CD8-positive, alpha-beta memory T cell (primary cell): ENCODE data around the gene ABAT. TPM values are rescaled to one million over a fixed set of nuclear protein-coding genes. Genes with fewer than 3 reads are reported as not detected.
A peak's percentile ranks its signal among the peaks of the same experiment; 100 is the strongest.

Source experiments
- CTCF ChIA-PET: fragments of 350-600 bp; sonication (Branson Sonifier 250); formaldehyde crosslinking; loops from one replicate; lab custom pipeline; 2021; ENCODE audit warnings: antibody characterized with exemption; lab: Charles Lee
- POLR2A ChIA-PET: fragments of 350-600 bp; sonication (Branson Sonifier 250); formaldehyde crosslinking; loops from one replicate; lab custom pipeline; 2021; ENCODE audit warnings: antibody characterized with exemption; lab: Charles Lee
- DNase-seq, 5 donors: peaks; one replicate each; pipeline versions ENCODE4 v3.0.0 to v3.0.0-alpha.2; 2020 to 2022; ENCODE audit warnings: mixed read lengths in 1 of 5
- H3K27ac ChIP-seq: one replicate; pipeline ENCODE4 v1.7.0; 2013; ENCODE audit warnings: low read depth, mild to moderate bottlenecking, low read length, moderate library complexity
- H3K27me3 ChIP-seq: 2 replicates; pipeline ENCODE4 v1.7.0; 2013; ENCODE audit warnings: low read length, mild to moderate bottlenecking; ENCODE audit not compliant: insufficient read depth, poor library complexity, severe bottlenecking
- H3K36me3 ChIP-seq: 2 replicates; pipeline ENCODE4 v1.7.0; 2013; ENCODE audit warnings: mild to moderate bottlenecking, low read length, moderate library complexity; ENCODE audit not compliant: insufficient read depth
- H3K4me1 ChIP-seq: 2 replicates; pipeline ENCODE4 v1.7.0; 2013; ENCODE audit warnings: mild to moderate bottlenecking, low read length, moderate library complexity; ENCODE audit not compliant: insufficient read depth
- H3K4me3 ChIP-seq: 2 replicates; pipeline ENCODE4 v1.7.0; 2013; ENCODE audit warnings: mild to moderate bottlenecking, low read length
- H3K9me3 ChIP-seq: 2 replicates; pipeline ENCODE4 v1.7.0; 2013; ENCODE audit warnings: mild to moderate bottlenecking, low read length
- H3K27ac Mint-ChIP-seq, 8 donors: one replicate each; pipeline ENCODE4 v1.8.0; 2020 to 2021; ENCODE audit warnings: mixed read lengths in 8 of 8, mild to moderate bottlenecking in 6 of 8, inconsistent platforms in 3 of 8, moderate library complexity in 3 of 8
- H3K27me3 Mint-ChIP-seq, 2 donors: one replicate each; pipeline ENCODE4 v1.8.0; 2020 to 2021; ENCODE audit warnings: mixed read lengths in 2 of 2, mild to moderate bottlenecking in 1 of 2, moderate library complexity in 1 of 2
- H3K36me3 Mint-ChIP-seq, 3 donors: one replicate each; pipeline ENCODE4 v1.8.0; 2020 to 2021; ENCODE audit warnings: mixed read lengths in 3 of 3, inconsistent platforms in 1 of 3, mild to moderate bottlenecking in 1 of 3
- H3K4me1 Mint-ChIP-seq, 3 donors: one replicate each; pipeline ENCODE4 v1.8.0; 2020 to 2021; ENCODE audit warnings: mixed read lengths in 3 of 3, inconsistent platforms in 1 of 3, mild to moderate bottlenecking in 1 of 3
- H3K4me3 Mint-ChIP-seq, 7 donors: one replicate each; pipeline ENCODE4 v1.8.0; 2020 to 2021; ENCODE audit warnings: mixed read lengths in 7 of 7, mild to moderate bottlenecking in 6 of 7, moderate library complexity in 4 of 7, inconsistent platforms in 2 of 7
- H3K9me3 Mint-ChIP-seq, 5 donors: one replicate each; pipeline ENCODE4 v1.8.0; 2020 to 2022; ENCODE audit warnings: mixed read lengths in 5 of 5, mild to moderate bottlenecking in 3 of 5, moderate library complexity in 2 of 5, inconsistent platforms in 1 of 5
- polyA plus RNA-seq: library from polyadenylated mRNA; unstranded; fragments of 300-500 nt; fragmentation: Illumina TruSeq; gene quantifications from one replicate; pipeline ENCODE4 v1.2.3, GENCODE V29; 2021
- total RNA-seq, 2 experiments: library from RNA; stranded (reverse); gene quantifications; one replicate each; pipeline ENCODE4 v1.2.3, GENCODE V29; 2021

The ABAT gene
- total and polyA plus RNA-seq, 3 experiments from 2014 or later = 3.0 to 10.1 (median 9.8) TPM

DNA sequence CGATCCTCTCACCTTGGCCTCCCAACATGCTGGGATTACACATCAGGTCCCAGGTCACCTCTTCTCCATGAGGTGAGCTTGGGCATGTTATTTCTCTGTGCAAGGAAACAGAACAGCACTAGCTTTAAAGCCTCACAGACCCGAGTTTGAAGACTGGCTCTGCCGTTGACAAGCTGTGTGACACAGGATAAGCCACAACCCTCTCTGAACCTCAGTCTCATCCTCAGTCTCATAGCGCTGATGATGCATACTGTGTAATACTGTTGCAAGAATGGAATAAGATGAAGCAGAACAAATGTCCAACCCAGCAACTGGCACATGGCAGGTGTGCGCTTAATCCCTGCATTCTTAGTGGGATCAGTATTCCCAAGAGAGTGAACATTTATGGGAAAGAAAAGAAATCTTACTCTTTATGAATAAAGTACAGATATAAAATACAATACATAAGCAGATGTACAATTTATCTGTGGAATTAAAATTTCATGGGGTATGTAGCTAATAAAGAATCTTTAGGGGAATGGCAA lies 43.5 kb downstream of the ABAT start:
- Histone ChIP-seq H3K27me3 (no peaks in the 10 kb centered on the region), H3K4me3 (no peak overlapping the region), H3K36me3 (no peaks in the 10 kb centered on the region), H3K27ac (no peak overlapping the region), H3K4me1 (no peaks in the 10 kb centered on the region), H3K9me3 (no peaks in the 10 kb centered on the region)
- H3K36me3 Mint-ChIP-seq = peaks cover 8 to 35% (median 29%) of the 10 kb centered on the region in 3 donors
- peaks cover 0 to 6% (median 0%) of the 10 kb centered on the region in 5 donors for H3K9me3 Mint-ChIP-seq
- ChIA-PET CTCF (no interaction called here), POLR2A (no interaction called here)
- no peak overlapping the region for H3K4me3 Mint-ChIP-seq
- no peaks in the 10 kb centered on the region for H3K4me1 Mint-ChIP-seq
- DNase-seq = no peak
- H3K27me3 Mint-ChIP-seq = peaks cover 0 to 2% of the 10 kb centered on the region in 2 donors
- H3K27ac Mint-ChIP-seq = no peak overlapping the region

DNA sequence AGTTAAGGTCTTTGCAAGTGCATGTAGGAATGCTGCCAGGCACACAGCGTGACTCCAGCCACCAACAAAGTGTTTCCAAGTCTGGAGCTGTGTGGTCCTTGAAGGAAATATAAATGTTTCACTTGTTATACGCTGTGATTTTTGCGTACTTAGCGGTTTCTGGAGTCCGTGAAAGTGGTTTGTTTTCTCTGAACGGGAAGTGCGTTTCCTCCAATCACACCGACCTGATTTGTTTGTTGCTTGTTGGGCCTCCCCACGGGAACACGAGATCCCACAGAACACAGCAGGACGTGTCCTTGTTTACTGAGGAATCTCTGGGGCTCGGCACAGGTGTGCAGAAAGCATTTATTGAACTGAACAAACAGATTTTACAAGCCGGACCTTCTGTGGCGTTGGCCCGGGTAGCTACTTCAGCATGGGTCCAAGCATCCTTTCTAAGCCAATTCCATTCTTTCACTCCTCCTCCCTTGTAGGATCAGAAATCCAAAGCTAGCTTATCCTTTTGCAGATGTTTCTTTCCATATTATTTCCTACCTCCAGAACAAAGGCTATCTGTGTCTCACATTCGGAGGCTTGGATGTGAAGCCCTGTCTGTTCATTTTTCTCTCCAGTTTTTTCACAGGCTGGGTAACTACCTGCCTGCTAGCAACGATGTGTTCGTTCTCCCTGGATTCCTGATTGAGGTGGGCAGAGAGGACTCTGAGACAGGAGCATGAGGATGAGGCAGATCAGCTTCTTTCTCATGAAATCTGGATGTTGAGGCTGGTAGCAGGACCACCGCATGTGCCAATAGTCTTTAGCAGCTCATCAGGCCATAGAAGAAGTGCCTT lies 44.6 kb downstream of the ABAT start:
- no peak for DNase-seq
- peaks cover 0 to 6% (median 0%) of the 10 kb centered on the region in 5 donors for H3K9me3 Mint-ChIP-seq
- H3K27ac ChIP-seq = no peak overlapping the region
- no peak overlapping the region for H3K4me3 Mint-ChIP-seq
- peaks cover 5 to 30% (median 25%) of the 10 kb centered on the region in 3 donors for H3K36me3 Mint-ChIP-seq
- H3K36me3 ChIP-seq = no peaks in the 10 kb centered on the region
- no peak overlapping the region for H3K4me3 ChIP-seq
- no peak overlapping the region for H3K27ac Mint-ChIP-seq
- no peaks in the 10 kb centered on the region for H3K9me3 ChIP-seq
- POLR2A ChIA-PET = no interaction called here
- no peaks in the 10 kb centered on the region for H3K4me1 ChIP-seq
- H3K4me1 Mint-ChIP-seq = no peaks in the 10 kb centered on the region
- peaks cover 0 to 2% of the 10 kb centered on the region in 2 donors for H3K27me3 Mint-ChIP-seq
- no peaks in the 10 kb centered on the region for H3K27me3 ChIP-seq
- CTCF ChIA-PET = no interaction called here

DNA sequence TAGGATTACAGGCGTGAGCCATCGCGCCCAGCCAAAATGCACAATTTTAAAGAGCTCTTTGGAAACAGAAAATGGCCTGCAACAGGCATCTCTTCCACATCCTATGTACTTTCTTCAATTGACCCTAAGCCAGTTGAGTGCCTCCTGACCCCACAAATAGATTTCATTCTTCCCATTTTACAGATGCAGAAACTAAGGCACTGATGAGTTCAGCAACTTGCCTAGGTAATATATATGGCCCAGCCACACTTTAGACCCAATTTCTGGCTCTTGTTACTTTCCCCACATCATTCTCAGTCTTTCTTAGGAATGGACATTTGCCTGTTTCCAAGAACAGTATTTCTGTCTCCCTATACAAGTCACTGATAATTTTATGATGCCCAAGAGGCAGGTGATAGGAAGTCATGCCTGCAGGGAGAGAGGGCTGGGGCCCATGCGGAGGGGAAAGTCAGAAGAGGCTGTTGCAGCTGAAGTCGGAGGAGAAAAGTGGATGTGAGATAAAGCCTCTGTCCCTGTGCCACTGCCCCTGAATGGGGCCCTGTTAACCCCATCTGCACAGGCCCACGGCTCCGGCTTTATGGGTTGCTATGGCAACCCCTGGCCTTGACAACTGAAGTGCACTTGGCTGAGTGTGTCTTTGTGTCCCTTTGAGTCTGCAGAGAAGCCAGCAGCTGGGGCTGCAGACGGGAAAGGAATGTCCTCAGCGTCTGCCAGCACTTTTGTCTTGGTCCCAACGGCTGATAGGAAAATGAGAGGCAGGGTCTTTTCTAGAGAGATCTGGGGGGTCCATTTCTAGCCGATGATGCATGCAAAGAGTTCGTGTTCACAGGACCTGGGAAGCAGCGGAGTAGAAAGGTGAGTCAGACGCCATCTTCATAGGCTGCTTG lies 45.9 kb downstream of the ABAT start:
- Mint-ChIP-seq H3K27ac (no peak overlapping the region), H3K27me3 (peaks cover 0 to 2% of the 10 kb centered on the region in 2 donors), H3K4me3 (no peak overlapping the region), H3K9me3 (peaks cover 0 to 6% (median 0%) of the 10 kb centered on the region in 5 donors), H3K36me3 (peaks cover 0 to 22% (median 15%) of the 10 kb centered on the region in 3 donors), H3K4me1 (no peaks in the 10 kb centered on the region)
- no peak overlapping the region for H3K4me3 ChIP-seq
- POLR2A ChIA-PET = no interaction called here
- H3K27ac ChIP-seq = no peak overlapping the region
- CTCF ChIA-PET = no interaction called here
- H3K27me3 ChIP-seq = no peaks in the 10 kb centered on the region
- no peaks in the 10 kb centered on the region for H3K36me3 ChIP-seq
- H3K4me1 ChIP-seq = no peaks in the 10 kb centered on the region
- no peak for DNase-seq
- H3K9me3 ChIP-seq = no peaks in the 10 kb centered on the region

GRCh38 chr16:8720967-8721308 lies 46.5 kb downstream of the ABAT start:
- H3K27me3 ChIP-seq = no peaks in the 10 kb centered on the region
- no peak overlapping the region for H3K27ac ChIP-seq
- ChIA-PET CTCF (no interaction called here), POLR2A (no interaction called here)
- Mint-ChIP-seq H3K4me1 (no peaks in the 10 kb centered on the region), H3K27me3 (peaks cover 0 to 2% of the 10 kb centered on the region in 2 donors), H3K27ac (no peak overlapping the region), H3K9me3 (peaks cover 0 to 6% (median 0%) of the 10 kb centered on the region in 5 donors), H3K4me3 (no peak overlapping the region), H3K36me3 (peaks cover 0 to 18% (median 12%) of the 10 kb centered on the region in 3 donors)
- H3K4me1 ChIP-seq = no peaks in the 10 kb centered on the region
- H3K4me3 ChIP-seq = no peak overlapping the region
- H3K36me3 ChIP-seq = no peaks in the 10 kb centered on the region
- no peak for DNase-seq
- no peaks in the 10 kb centered on the region for H3K9me3 ChIP-seq

- POLR2A ChIA-PET = no interaction called here
- Histone ChIP-seq H3K36me3 (no peaks in the 10 kb centered on the region), H3K27ac (no peak overlapping the region), H3K9me3 (no peaks in the 10 kb centered on the region), H3K4me1 (no peaks in the 10 kb centered on the region), H3K4me3 (no peak overlapping the region), H3K27me3 (no peaks in the 10 kb centered on the region)
- no peaks in the 10 kb centered on the region for H3K4me1 Mint-ChIP-seq
- H3K4me3 Mint-ChIP-seq = no peak overlapping the region
- CTCF ChIA-PET = no interaction called here
- no peak for DNase-seq
- peaks cover 0 to 6% (median 0%) of the 10 kb centered on the region in 5 donors for H3K9me3 Mint-ChIP-seq
- H3K27me3 Mint-ChIP-seq = peaks cover 0 to 2% of the 10 kb centered on the region in 2 donors
- no peak overlapping the region for H3K27ac Mint-ChIP-seq
- H3K36me3 Mint-ChIP-seq = peaks cover 0 to 13% (median 9%) of the 10 kb centered on the region in 3 donors
Measured at GRCh38 chr16:8721336-8722024, 47.1 kb downstream of the ABAT start.

- ChIA-PET POLR2A (no interaction called here), CTCF (no interaction called here)
Measured at GRCh38 chr16:8722025-8722348, 47.6 kb downstream of the ABAT start.

DNA sequence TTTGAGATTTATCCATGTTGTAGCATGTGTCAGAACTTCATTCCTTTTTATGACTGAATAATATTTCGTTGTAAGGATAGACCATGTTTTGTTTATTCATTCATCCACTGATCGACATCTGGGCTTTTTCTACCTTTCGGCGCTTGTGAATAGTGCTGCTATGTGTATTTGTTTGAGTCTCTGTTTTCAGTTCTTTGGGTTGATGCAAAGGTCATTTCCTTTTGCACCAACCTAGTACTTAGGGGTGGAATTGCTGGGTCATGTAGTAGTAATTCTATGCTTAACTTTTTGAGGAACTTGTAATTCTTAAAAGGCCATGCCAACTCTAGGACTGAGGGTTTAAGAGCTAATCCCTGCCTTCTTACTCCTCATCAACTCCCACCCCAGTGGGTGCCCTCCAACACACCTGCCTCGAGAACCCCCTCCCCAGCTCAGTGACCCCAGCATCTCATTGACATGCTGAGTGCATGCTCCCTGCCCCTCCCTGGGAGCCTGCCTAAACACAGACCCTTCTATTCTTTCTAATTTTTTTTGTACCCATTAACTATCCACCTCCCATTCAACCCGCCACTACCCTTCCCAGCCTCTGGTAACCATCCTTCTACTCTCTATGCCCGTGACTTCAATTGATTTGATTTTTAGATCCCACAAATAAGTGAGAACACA lies 51.2 kb downstream of the ABAT start:
- Mint-ChIP-seq H3K27me3 (peaks cover 0 to 2% of the 10 kb centered on the region in 2 donors), H3K4me3 (no peak overlapping the region), H3K9me3 (no peaks in the 10 kb centered on the region), H3K4me1 (peaks cover 9 to 15% (median 14%) of the 10 kb centered on the region in 3 donors), H3K36me3 (peaks cover 0 to 2% (median 0%) of the 10 kb centered on the region in 3 donors), H3K27ac (peak overlapping the region in 1 of 8 donors; percentile 12)
- Histone ChIP-seq H3K27me3 (no peaks in the 10 kb centered on the region), H3K4me1 (no peaks in the 10 kb centered on the region), H3K36me3 (no peaks in the 10 kb centered on the region), H3K4me3 (no peak overlapping the region), H3K9me3 (no peaks in the 10 kb centered on the region), H3K27ac (no peak overlapping the region)
- no peak for DNase-seq
- ChIA-PET POLR2A (no interaction called here), CTCF (no interaction called here)

More at GRCh38 chr16:8722025-8722348, 47.6 kb downstream of the ABAT start:
- Histone ChIP-seq H3K4me3 (no peak overlapping the region), H3K9me3 (no peaks in the 10 kb centered on the region), H3K4me1 (no peaks in the 10 kb centered on the region), H3K36me3 (no peaks in the 10 kb centered on the region), H3K27ac (no peak overlapping the region), H3K27me3 (no peaks in the 10 kb centered on the region)
- DNase-seq = no peak
- no peak overlapping the region for H3K27ac Mint-ChIP-seq
- no peaks in the 10 kb centered on the region for H3K4me1 Mint-ChIP-seq
- H3K27me3 Mint-ChIP-seq = peaks cover 0 to 2% of the 10 kb centered on the region in 2 donors
- H3K4me3 Mint-ChIP-seq = no peak overlapping the region
- peaks cover 0 to 8% (median 7%) of the 10 kb centered on the region in 3 donors for H3K36me3 Mint-ChIP-seq
- H3K9me3 Mint-ChIP-seq = peaks cover 0 to 6% (median 0%) of the 10 kb centered on the region in 5 donors
